BE2C (cell line): Measurements from ENCODE around the gene MRPL10.

Experiments used
- DNase-seq: peaks from one replicate; pipeline ENCODE4 v3.0.0-alpha.2; 2020
- H3K27me3 ChIP-seq: fragments of 250-450 bp; sonication (Bioruptor Pico); 2 replicates; pipeline ENCODE4 v1.5.1; 2020; ENCODE audit warnings: mild to moderate bottlenecking
- H3K36me3 ChIP-seq: fragments of 250-450 bp; sonication (Bioruptor Pico); 2 replicates; pipeline ENCODE4 v1.5.1; 2020; ENCODE audit warnings: mild to moderate bottlenecking
- H3K4me1 ChIP-seq: fragments of 250-450 bp; sonication (Bioruptor Pico); 2 replicates; pipeline ENCODE4 v1.5.1; 2020
- H3K4me3 ChIP-seq: 2 replicates; pipeline ENCODE4 v1.5.1; 2011; ENCODE audit warnings: low read depth, low read length
- H3K9me3 ChIP-seq: fragments of 250-450 bp; sonication (Bioruptor Pico); 2 replicates; pipeline ENCODE4 v1.5.1; 2020
- CTCF ChIP-seq: IDR thresholded peaks from 2 replicates; pipeline ENCODE4 v1.5.1; 2012; ENCODE audit warnings: mild to moderate bottlenecking, low read depth, low read length

Gene MRPL10

GRCh38 chr17:47847341-47848197 is 16.2 kb upstream of the MRPL10 start:
- H3K9me3 ChIP-seq: no peaks in the 10 kb centered on the region
- no peak for DNase-seq
- peaks cover 82% of the 10 kb centered on the region for H3K27me3 ChIP-seq
- H3K36me3 ChIP-seq: no peaks in the 10 kb centered on the region
- peak; percentile 26; the same call in 1 of the 2 replicates for TF ChIP-seq CTCF
- peaks cover 3% of the 10 kb centered on the region; the same call in 1 of the 2 replicates for H3K4me1 ChIP-seq
- H3K4me3 ChIP-seq: no peak overlapping the region

- Histone ChIP-seq H3K4me1 (peaks cover 3% of the 10 kb centered on the region; the same call in 1 of the 2 replicates), H3K36me3 (no peaks in the 10 kb centered on the region), H3K4me3 (no peak overlapping the region), H3K9me3 (no peaks in the 10 kb centered on the region), H3K27me3 (peaks cover 74% of the 10 kb centered on the region)
- no peak for TF ChIP-seq CTCF
- DNase-seq: no peak
These were observed 15.5 kb upstream of the MRPL10 start for GRCh38 chr17:47846716-47847340.

DNA sequence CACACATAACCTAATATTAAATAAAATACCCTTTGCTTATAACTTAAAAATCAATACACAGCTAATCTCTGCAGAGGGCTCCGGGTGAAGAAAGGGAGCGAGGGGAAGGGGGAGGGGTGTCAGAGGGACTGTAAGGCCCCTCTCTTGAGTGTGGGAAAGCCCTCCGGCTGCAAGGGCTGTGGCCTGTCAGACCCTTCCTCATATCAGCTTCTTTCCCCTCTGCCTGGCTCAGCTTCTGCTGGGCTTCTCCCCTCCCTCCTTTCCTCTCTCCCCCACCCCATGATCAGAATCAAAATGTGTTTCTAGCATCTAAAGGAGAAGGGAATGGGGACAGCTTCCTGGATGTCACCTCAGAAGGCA is 14.4 kb upstream of the MRPL10 start:
- TF ChIP-seq CTCF: no peak
- H3K9me3 ChIP-seq: no peaks in the 10 kb centered on the region
- peaks cover 3% of the 10 kb centered on the region; the same call in 1 of the 2 replicates for H3K4me1 ChIP-seq
- peaks cover 64% of the 10 kb centered on the region for H3K27me3 ChIP-seq
- H3K36me3 ChIP-seq: no peaks in the 10 kb centered on the region
- H3K4me3 ChIP-seq: no peak overlapping the region
- DNase-seq: no peak

- no peaks in the 10 kb centered on the region for H3K36me3 ChIP-seq
- peak; percentile 43 for TF ChIP-seq CTCF
- H3K4me3 ChIP-seq: no peak overlapping the region
- DNase-seq: no peak
- H3K27me3 ChIP-seq: peaks cover 58% of the 10 kb centered on the region
- H3K4me1 ChIP-seq: peaks cover 3% of the 10 kb centered on the region; the same call in 1 of the 2 replicates
- H3K9me3 ChIP-seq: no peaks in the 10 kb centered on the region
These were observed 13.7 kb upstream of the MRPL10 start for GRCh38 chr17:47844814-47845715.

GRCh38 chr17:47844227-47844626 is 12.9 kb upstream of the MRPL10 start:
- Histone ChIP-seq H3K36me3 (no peaks in the 10 kb centered on the region), H3K27me3 (peaks cover 49% of the 10 kb centered on the region), H3K4me3 (no peak overlapping the region), H3K9me3 (no peaks in the 10 kb centered on the region), H3K4me1 (peaks cover 3% of the 10 kb centered on the region; the same call in 1 of the 2 replicates)
- TF ChIP-seq CTCF: no peak
- DNase-seq: no peak
